Heart left ventricle (tissue), 13 donors: ENCODE data around the gene THAP2.

Source experiments
- CTCF ChIP-seq, 12 donors: fragments of 200-600 bp; sonication (generic) in 4 of 12; IDR thresholded peaks; one replicate each; pipeline versions ENCODE4 v1.5.0 to v1.8.0; 2018 to 2022; ENCODE audit warnings: antibody characterized with exemption in 12 of 12, mild to moderate bottlenecking in 5 of 12
- POLR2A ChIP-seq, 2 donors: fragments of 450-650 bp; IDR thresholded peaks; one replicate each; pipeline ENCODE4 v1.6.1; 2017; ENCODE audit warnings: antibody characterized with exemption in 2 of 2, mild to moderate bottlenecking in 2 of 2, moderate library complexity in 2 of 2
- donor health status: ischemic (EF 13 %, LVEDD 7.1; RV severe dilation, severe dysfunction).
- donor health status: DM: no; HTN: yes; CAD: no.
- donor health status: DM: no; HTN: no; CAD: no.
- donor health status: ischemic (EF 25% LVEDD 6.9; RV normal size, moderate dysfunction).
- donor health status: ischemic (EF 25% LVEDD 5.7; RV mildly dilated, moderate dysfunction).
- donor health status: ischemic (EF 35%, LVEDD 5.7; RV mildly dilated, moderate dysfunction).
- donor health status: nonischemic (EF 11% LVEDD 7.7; RV severe dilation, severe dysfunction).
- donor health status: DM: yes; HTN: yes; CAD: no.
- donor health status: PGD.
- donor health status: ischemic (EF 29% LVEDD 5.4; RV normal size, mild dysfunction).
- donor health status: nonischemic (EF 23%, LVEDD 6.1; RV moderate dilation, normal function).

GRCh38 chr12:71703206-71703605 lies 39.1 kb downstream of the THAP2 start:
- TF ChIP-seq CTCF (IDR thresholded peaks at IDR 0.05) (no peak), POLR2A (IDR thresholded peaks at IDR 0.05) (no peak)
